GM18951 (cell line): ENCODE data around the gene LSS.
"Not testable (repeated sequence)": the region's sequence is repeated elsewhere in the genome, so short reads cannot be mapped to it uniquely, and the experiment has no call there.

Experiments
- POLR2A ChIP-seq: IDR thresholded peaks from 4 replicates; pipeline ENCODE4 v1.6.1; 2011; ENCODE audit warnings: mild to moderate bottlenecking; ENCODE audit not compliant: insufficient read length, insufficient read depth; ENCODE audit errors: extremely low read depth
- in situ Hi-C: fragments of 300-500 bp; cut with MboI; formaldehyde crosslinking; loops from one replicate; pipeline ENCODE4 v1.12.0; 2022; ENCODE audit warnings: low sequenced_read_pairs, mixed read lengths, inconsistent platforms; ENCODE audit not compliant: unreplicated experiment

Gene LSS

DNA sequence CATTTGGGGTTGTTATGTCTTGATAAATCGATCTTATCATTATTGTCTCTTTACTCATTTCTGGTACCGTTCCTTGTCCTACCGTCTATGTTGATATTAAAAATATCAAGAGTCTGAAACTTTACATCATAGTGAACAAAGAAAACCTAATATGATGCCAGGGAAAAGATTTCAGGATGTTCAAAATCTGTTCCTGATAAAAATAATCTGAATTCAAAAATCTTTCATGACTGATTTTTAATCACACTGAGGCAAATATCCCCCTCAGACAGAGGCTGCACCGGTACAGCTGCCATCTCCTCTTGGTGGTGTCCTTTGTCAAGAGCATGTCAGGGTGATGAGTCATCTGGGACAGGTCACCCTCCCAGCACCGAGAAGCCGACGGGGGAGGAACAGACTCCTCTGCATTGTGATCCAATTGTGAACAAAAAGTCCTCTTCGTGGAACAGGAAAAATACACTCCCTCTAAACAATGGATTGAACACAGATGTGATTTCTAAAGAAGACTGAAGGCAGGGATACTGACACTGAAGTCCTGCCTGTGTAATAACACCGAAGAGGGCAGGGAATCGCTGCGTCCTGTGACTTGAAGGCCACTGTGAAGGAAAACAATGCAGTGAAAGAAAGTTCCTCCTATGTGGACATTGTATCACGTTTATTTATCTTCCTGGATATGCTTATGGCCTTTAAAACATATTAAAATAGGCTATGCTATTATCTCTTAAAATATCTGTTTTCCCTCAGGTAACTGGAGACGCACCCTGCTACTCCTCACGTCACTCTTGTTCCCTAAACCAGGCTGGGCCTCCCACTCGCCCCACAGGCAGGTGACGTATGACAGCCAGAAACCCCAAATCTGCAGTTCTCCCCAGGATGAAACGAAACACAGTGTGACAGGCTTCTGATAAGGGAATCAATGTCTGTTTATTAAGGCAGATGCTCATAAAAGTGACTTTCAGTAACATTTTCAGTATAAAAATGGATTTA is 40.1 kb downstream of the LSS start:
- in situ Hi-C loops = no loop called here
- TF ChIP-seq POLR2A = no peak

- in situ Hi-C loops = no loop called here
Observed at GRCh38 chr21:46187814-46188213, 40.8 kb downstream of the LSS start.

DNA sequence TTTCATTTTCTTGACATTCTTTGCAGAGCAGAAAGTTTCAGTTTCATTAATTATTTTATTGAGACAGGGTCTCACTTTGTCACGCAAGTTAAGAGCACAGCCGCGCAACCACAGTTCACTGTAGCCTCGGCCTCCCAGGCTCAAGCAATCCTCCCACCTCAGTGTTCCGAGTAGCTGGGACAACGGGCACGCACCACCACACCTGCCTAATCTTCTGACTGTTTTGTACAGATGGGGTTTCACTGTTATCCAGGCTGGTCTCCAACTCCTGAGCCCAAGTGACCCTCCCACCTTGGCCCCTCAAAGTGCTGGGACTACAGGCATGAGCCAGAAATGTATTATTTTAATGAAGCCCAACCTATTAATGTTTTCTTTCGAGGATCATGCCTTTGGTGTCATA is 41.3 kb downstream of the LSS start:
- no peak for TF ChIP-seq POLR2A

More at GRCh38 chr21:46187814-46188213, 40.8 kb downstream of the LSS start:
- no peak for TF ChIP-seq POLR2A

GRCh38 chr21:46185716-46186115 is 42.9 kb downstream of the LSS start:
- in situ Hi-C loops = no loop called here

More for the DNA sequence above, 41.3 kb downstream of the LSS start:
- in situ Hi-C loops = no loop called here

GRCh38 chr21:46184625-46185555 is 43.7 kb downstream of the LSS start:
- in situ Hi-C loops = no loop called here

More at GRCh38 chr21:46185716-46186115, 42.9 kb downstream of the LSS start:
- no peak for TF ChIP-seq POLR2A

GRCh38 chr21:46183910-46184624 is 44.5 kb downstream of the LSS start, which contains the start of gene SPATC1L:
Gene SPATC1L (minus strand): TSS chr21:46184459. CDS start chr21:46182816, 1,643 bp downstream.
- peak; percentile 22 for TF ChIP-seq POLR2A
- in situ Hi-C loops = no loop called here

More at GRCh38 chr21:46184625-46185555, 43.7 kb downstream of the LSS start:
- peak; percentile 4 for TF ChIP-seq POLR2A

DNA sequence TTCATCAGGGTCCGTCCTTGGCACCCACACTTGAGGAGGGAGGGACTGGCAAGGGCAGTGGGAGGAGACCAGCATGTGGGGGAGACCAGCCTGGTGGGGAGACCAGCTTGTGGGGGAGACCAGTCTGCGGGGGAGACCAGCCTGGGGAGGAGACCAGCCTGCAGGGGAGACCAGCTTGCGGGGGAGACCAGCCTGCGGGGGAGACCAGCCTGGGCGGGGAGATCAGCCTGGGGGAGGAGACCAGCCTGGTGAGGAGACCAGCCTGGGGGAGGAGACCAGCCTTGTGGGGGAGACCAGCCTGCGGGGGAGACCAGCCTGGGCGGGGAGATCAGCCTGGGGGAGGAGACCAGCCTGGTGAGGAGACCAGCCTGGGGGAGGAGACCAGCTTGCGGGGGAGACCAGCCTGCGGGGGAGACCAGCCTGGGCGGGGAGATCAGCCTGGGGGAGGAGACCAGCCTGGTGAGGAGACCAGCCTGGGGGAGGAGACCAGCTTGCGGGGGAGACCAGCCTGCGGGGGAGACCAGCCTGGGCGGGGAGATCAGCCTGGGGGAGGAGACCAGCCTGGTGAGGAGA is 45.2 kb downstream of the LSS start:
- in situ Hi-C loops = not testable (repeated sequence)

- in situ Hi-C loops = no loop called here
- no peak for TF ChIP-seq POLR2A
Observed at GRCh38 chr21:46182548-46183336, 45.8 kb downstream of the LSS start.

- in situ Hi-C loops = no loop called here
- no peak for TF ChIP-seq POLR2A
Observed at GRCh38 chr21:46181953-46182547, 46.5 kb downstream of the LSS start.

DNA sequence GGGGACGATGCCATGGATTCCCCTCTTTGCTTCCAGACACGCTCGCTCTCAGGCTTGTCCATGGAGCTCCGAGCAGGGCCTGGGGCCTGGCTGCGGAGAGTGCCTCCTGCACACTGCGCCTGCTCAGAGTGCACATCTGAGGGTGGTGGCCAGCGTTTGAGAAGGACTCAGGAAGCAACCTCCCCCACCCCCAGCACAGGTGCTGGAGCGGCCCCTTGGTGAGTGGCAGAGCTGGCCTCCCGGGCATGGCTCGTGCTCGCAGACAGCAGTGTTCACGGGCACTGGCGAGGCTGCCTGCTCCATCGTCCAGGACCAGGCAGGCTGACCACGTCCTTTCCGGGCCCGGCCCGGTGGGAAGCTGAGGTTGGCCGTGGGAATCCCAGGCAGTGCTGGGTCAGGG is 47.1 kb downstream of the LSS start:
- in situ Hi-C loops = no loop called here
- no peak for TF ChIP-seq POLR2A

- in situ Hi-C loops = no loop called here
- TF ChIP-seq POLR2A = no peak
Observed at GRCh38 chr21:46180778-46181391, 47.7 kb downstream of the LSS start.
